GM21390 (cell line): Measurements from ENCODE around the gene TNRC18.
"Not testable (repeated sequence)": the region's sequence is repeated elsewhere in the genome, so short reads cannot be mapped to it uniquely, and the experiment has no call there.

ENCODE experiments used
- ATAC-seq: cut with Tn5 transposase; IDR thresholded peaks from one replicate; pipeline ENCODE4 v1.9.1; 2021; ENCODE audit not compliant: unreplicated experiment

The TNRC18 gene

GRCh38 chr7:5423306-5423975 is at the start of gene TNRC18:
Gene TNRC18 (minus strand): TSS chr7:5423834. CDS start chr7:5421246, 2,588 bp downstream.
- ATAC-seq: no peak

DNA sequence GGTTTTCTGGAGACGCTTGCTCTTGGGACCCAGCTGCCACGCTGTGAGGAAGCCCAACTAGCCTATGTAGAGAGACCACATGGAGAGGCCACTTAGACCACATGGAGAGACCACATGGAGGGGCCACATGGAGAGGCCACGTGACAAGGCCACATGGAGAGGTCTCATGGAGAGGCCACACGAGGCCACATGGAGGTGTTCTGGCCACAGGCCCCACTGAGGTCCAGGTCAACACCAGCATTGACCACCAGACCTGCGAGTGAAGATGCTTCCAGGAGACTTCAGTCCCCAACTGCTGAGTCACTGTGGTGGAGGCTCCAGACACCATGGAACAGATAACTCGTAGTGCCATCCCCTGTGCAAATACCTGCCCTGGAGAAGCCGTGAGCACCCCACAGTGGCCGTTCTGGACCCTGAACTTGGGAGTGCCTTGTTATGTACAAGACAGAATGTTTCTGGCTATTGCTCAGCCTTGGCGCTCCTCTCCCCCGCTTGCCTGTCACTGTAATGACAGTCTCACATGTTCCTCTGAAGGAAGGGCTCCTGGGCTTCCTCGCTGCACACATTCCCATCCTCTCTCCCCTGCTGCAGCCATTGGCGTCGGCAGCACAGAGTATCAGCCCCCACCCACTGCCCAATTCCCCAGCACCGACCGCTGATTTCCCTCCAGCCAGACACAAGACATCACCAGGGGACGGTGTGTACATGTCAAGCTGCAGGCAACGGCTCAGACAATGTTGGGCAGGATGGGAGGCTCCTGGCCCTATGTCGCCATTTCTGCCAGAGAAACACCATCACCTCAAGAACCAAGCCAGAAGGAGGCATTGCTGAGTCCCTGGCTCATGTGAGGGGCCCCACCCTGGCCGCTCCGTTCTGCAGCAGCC is 49.0 kb upstream of the TNRC18 start:
- no peak for ATAC-seq

DNA sequence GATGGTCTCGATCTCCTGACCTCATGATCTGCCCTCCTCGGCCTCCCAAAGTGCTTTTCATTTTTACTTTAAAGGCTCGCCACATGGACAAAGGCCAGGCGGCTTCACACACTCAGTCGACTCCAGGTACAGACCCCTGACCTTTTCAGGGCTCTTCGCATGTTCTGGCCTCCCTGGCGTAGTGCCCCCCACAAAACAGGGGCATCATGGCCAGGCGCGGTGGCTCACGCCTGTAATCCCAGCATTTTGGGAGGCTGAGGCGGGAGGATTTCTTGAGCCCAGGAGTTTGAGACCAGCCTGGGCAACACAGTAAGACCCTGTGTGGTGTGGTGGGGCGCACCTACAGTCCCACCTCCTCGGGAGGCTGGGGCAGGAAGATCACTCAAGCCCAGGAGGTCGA is 48.0 kb upstream of the TNRC18 start:
- ATAC-seq: not testable (repeated sequence)

DNA sequence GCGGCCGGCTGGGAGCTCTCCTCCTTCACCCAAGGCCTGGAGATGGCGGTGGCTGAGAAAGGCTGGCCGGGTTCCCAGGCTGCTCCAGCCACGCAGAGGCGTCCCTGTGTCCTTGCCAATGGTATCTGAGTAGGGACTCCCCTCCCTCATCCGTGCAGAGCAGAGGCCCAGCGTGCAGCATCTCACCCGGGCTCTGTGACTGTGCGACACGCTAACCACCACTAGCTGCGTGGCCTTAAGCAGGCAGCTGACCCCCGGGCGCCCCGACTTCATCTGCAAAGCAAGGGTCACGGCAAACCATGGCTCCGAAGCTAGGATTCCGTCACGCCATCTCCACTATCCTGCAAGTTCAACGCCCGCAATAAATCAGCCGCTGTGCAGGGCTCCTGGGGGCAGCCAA is 47.2 kb upstream of the TNRC18 start:
- ATAC-seq: no peak

DNA sequence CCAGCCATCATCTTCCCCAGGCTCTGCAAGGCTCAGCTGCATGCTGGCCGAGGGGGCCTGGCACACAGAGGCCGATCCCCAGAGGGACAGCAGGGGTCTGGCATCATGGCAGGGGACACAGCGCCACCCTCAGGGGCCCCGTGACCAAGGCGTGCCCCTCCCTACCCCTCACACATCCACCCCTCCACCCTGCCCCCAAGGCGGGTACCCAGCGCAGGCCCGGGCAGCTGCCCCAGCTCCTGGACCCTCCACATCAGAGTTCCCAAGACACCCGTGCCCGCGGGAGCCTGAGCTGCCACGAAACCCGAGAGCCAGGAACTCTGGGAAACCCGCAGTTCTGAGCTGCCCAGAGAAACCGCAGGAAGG is 46.5 kb upstream of the TNRC18 start:
- no peak for ATAC-seq

- no peak for ATAC-seq
Measured at GRCh38 chr7:5469375-5470166, 45.9 kb upstream of the TNRC18 start.

- ATAC-seq: no peak
Measured at GRCh38 chr7:5467645-5468044, 44.0 kb upstream of the TNRC18 start.

DNA sequence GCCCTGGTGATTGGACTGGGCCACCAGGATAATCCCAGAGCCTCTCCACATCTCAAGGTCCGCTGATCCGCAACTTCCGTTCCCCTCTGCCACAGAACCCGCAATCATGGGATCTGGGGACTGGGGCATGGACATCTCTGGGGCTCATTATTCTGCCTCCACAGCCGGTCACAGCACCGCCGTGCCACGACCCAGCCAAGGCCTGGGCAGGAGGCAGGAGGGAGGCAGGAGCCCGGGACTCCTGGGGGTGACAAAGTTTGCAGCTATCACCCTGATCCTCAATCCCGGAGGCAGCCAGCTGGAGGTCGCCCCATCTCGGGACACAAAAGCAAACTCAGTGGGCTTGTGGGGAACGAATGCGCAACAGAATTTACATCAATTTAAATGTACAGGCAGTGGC is 42.9 kb upstream of the TNRC18 start:
- no peak for ATAC-seq

GRCh38 chr7:5463031-5463430 is 39.4 kb upstream of the TNRC18 start:
- no peak for ATAC-seq

DNA sequence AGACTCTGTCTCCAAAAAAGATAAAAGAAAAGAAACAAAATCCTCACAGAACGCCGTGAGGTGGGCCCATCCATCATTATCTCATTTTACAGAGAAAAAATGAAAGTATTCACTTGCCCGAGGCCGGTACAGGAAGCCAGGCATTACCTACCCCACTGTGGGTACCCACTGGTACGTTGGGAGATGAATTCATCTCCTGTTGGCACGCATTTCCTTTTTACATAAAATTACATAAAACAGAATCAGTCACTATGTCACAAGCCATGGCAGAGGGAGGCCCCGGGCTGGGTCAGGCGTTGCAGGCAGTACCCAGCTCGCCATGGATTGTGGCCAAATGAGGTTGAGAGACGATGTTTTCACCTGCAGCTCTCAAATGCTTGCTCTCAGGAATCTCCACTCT is 38.6 kb upstream of the TNRC18 start:
- no peak for ATAC-seq

DNA sequence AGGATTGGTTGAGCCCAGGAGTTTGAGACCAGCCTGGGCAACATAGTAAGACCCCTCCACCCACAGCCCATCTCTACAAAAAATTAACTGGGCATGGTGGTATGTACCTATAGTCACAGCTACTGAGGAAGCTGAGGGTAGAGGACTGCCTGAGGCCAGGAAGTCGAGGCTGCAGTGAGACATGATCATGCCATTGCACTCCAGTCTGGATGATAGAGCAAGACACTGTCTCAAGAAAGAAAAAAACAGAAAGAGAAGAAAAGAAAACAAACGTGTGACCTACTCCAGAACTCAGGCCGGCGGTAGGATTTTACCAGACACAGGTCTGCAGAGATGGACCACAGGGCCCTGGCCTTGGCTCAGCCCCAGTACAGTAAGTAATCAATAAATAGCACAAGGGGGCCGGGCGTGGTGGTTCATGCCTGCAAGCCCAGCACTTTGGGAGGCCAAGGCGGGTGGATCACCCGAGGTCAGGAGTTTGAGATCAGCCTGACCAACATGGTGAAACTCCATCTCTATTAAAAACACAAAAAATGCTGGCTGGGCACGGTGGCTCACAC is 35.4 kb upstream of the TNRC18 start:
- ATAC-seq: no peak

- ATAC-seq: no peak
Measured at GRCh38 chr7:5457245-5457735, 33.7 kb upstream of the TNRC18 start.

DNA sequence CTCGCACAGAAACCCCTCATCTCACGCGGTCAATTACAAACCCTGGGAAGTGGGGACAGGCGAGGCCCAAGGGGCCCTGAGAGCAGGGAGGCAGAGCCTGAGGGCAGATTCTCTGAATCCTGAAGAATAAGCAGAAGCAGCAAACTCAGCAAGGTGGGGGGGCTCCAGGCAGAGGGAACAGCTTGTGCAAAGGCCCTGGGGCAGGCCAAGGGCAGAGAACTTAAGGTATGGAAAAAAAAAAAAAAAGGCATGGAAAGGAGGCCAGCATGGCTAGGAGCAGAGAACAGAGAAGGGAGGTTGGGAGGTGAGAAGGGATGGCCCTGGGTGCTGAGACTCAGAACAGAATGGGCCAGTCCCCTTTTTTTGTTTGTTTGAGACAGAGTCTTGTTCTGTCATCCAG is 32.8 kb upstream of the TNRC18 start:
- no peak for ATAC-seq

DNA sequence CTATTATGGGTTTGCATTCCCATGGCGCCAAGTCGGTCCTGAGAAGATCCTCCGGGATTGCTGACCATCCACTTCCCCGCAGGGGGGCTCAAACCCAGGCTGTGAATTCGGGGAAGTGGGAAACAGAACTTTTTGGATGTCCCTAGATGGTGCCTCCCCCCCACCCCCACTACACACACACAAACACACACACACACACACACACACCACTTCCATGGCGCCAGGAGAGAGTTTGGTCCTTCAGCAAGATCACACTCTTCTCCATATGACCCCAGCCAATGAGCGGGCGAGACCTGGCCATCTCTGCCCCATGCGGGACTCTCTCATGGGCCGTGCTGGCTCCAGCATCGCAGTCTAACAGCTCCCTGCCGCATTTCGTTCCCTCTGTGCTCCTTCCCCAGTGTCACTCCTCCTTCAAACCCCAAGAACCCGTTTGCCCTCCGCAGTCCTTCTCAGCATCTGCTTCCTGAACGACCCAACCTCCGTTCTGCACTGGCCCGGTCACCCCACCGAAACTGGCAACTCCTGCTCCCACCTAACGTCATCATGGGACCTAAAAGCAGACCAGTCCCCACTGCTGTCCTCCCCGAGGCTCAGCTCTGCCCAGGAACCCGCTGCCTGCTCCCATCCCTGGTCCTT is 32.1 kb upstream of the TNRC18 start:
- no peak for ATAC-seq

DNA sequence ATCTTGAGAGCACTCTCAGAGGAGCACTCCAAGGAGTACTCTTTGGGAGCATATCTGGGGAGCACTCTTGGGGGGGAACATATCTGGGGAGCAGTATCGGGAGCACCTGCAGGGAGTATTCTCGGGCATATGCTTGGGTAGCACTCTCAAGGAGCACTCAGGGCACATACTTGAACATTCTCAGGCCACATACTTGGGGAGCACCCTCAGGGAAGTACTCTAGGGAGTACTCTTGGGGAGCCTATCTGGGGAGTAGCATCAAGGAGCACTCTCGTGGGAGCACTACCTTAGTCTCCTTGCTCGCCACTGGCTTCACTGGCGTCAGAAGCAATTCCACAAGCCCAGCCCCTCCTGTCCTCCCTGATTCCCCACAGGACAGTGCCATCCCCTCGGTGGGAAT is 31.5 kb upstream of the TNRC18 start:
- no peak for ATAC-seq

- no peak for ATAC-seq
Measured at GRCh38 chr7:5454485-5454884, 30.9 kb upstream of the TNRC18 start.

DNA sequence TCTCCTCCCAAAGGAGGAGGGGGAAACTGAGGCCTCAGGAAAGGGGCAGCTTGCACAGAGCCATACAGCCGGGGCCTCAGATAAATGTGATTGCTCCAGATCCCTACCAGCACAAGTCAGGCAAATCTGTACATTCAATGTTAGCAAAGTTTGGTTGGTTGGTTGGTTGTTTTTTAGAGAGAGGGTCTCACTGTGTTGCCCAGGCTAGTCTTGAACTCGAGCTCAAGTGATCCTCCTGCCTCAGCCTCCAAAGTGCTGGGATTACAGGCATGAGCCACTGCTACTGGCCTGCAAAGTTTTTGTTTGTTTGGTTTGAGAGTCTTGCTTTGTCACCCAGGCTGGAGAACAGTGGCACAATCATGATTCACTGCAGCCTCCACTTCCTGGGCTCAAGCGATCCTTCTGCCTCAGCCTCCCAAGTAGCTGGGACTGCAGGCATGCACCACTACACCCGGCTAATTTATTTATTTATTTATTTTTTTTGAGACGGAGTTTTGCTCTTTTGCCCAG is 30.0 kb upstream of the TNRC18 start:
- no peak for ATAC-seq

GRCh38 chr7:5452937-5453540 is 29.4 kb upstream of the TNRC18 start:
- no peak for ATAC-seq

DNA sequence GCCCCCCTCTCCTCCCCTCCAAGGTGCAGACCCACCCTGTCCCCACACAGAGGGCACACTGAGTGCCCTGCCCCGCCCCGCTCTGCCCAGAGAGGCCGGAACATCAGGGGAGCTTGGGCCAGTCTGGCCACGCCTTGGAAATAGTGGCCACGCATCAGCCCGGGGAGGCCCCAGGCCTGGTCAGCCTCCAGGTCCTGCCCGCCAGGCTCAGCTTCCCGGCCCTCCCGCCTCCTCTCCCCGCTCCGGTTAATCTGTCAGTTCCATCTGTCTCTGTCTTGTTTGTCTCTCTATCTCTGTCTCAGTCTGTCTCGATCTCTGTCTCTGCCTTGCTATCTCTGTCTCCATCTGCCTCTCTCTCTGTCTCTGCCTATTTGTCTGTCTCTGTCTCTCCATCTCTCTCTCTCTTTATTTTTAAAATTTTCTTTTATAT is 28.9 kb upstream of the TNRC18 start:
- no peak for ATAC-seq

- ATAC-seq: no peak
Measured at GRCh38 chr7:5451391-5451790, 27.8 kb upstream of the TNRC18 start.
